Spinal cord (tissue), 10 donors: ENCODE results near the gene EIF4ENIF1. TPM values are rescaled to one million over a fixed set of nuclear protein-coding genes. Genes with fewer than 3 reads are reported as not detected.
"Not testable (repeated sequence)": the region's sequence is repeated elsewhere in the genome, so short reads cannot be mapped to it uniquely, and the experiment has no call there.

ENCODE experiments used
- DNase-seq, 6 donors: peaks; one replicate each; pipeline versions ENCODE4 v3.0.0 to v3.0.0-alpha.2; 2013 to 2015; ENCODE audit warnings: low spot score in 6 of 6, low read depth in 4 of 6
- H3K27ac ChIP-seq: one replicate; pipeline ENCODE4 v1.5.1; 2013; ENCODE audit warnings: low read depth, low read length, control low read depth
- H3K27me3 ChIP-seq: one replicate; pipeline ENCODE4 v1.6.1; 2013; ENCODE audit warnings: low read length; ENCODE audit not compliant: control insufficient read depth, insufficient read depth
- H3K36me3 ChIP-seq: one replicate; pipeline ENCODE4 v1.6.1; 2013; ENCODE audit warnings: low read length; ENCODE audit not compliant: control insufficient read depth, insufficient read depth
- H3K4me1 ChIP-seq: one replicate; pipeline ENCODE4 v1.6.1; 2013; ENCODE audit warnings: low read length; ENCODE audit not compliant: control insufficient read depth, insufficient read depth
- H3K4me3 ChIP-seq: one replicate; pipeline ENCODE4 v1.5.1; 2013; ENCODE audit warnings: low read depth, low read length, control low read depth
- H3K9me3 ChIP-seq: one replicate; pipeline ENCODE4 v1.6.1; 2013; ENCODE audit warnings: low read length; ENCODE audit not compliant: control insufficient read depth, insufficient read depth
- whole genome bisulfite sequencing: methylation state at CpG from one replicate; pipeline ENCODE4 v1.1.5; 2013; ENCODE audit warnings: missing lambda C conversion rate; ENCODE audit not compliant: insufficient coverage; 5-methylcytosine and 5-hydroxymethylcytosine counted together
- polyA plus RNA-seq, 2 donors: library from polyadenylated mRNA; unstranded; fragments of 120-200 nt; gene quantifications; one replicate each; pipeline ENCODE4 v1.2.1, GENCODE V29; 2013; ENCODE audit not compliant: insufficient read length in 2 of 2
- total RNA-seq, 2 donors: library from RNA; depleted of rRNA in 1 of 2; stranded (reverse); fragments of 120-200 nt in 1 of 2; fragments of >200 nt in 1 of 2; gene quantifications; one replicate each; pipeline versions ENCODE4 v1.2.3 to v1.2.4, GENCODE V29; 2013 to 2014
- donor health status: healthy.

Gene EIF4ENIF1
- total and polyA plus RNA-seq, 4 donors: 15.1 to 52.7 (median 31.8) TPM

GRCh38 chr22:31482470-31482869 lies 7.2 kb downstream of the EIF4ENIF1 start:
- H3K27ac ChIP-seq, H3K4me1 ChIP-seq, DNase-seq, H3K27me3 ChIP-seq, H3K4me3 ChIP-seq, H3K9me3 ChIP-seq: not testable (repeated sequence)
- 87% methylated on average over 3 of the region's 8 CpGs for WGBS
- H3K36me3 ChIP-seq: peaks cover 64% of the 10 kb centered on the region

- 90% methylated on average over 2 of the region's 3 CpGs for WGBS
- H3K27ac ChIP-seq: no peak overlapping the region
- H3K9me3 ChIP-seq: no peaks in the 10 kb centered on the region
Measured at GRCh38 chr22:31481129-31481528, 8.5 kb downstream of the EIF4ENIF1 start.

GRCh38 chr22:31477329-31477728 lies 12.3 kb downstream of the EIF4ENIF1 start:
- H3K27ac ChIP-seq: no peak overlapping the region
- no peaks in the 10 kb centered on the region for H3K27me3 ChIP-seq
- H3K4me1 ChIP-seq: no peaks in the 10 kb centered on the region
- WGBS: no CpG with 5 or more reads among the region's 4 CpGs
- DNase-seq: no peak
- H3K36me3 ChIP-seq: peaks cover 40% of the 10 kb centered on the region
- no peak overlapping the region for H3K4me3 ChIP-seq
- no peaks in the 10 kb centered on the region for H3K9me3 ChIP-seq

More at GRCh38 chr22:31481129-31481528, 8.5 kb downstream of the EIF4ENIF1 start:
- H3K36me3 ChIP-seq: peaks cover 59% of the 10 kb centered on the region
- H3K4me3 ChIP-seq: no peak overlapping the region
- no peaks in the 10 kb centered on the region for H3K4me1 ChIP-seq
- no peak for DNase-seq
- H3K27me3 ChIP-seq: no peaks in the 10 kb centered on the region

- no CpG with 5 or more reads among the region's 3 CpGs for WGBS
- no peak overlapping the region for H3K27ac ChIP-seq
Measured at GRCh38 chr22:31475800-31476199, 13.8 kb downstream of the EIF4ENIF1 start.

GRCh38 chr22:31474743-31475142 lies 14.9 kb downstream of the EIF4ENIF1 start:
- H3K4me3 ChIP-seq: no peak overlapping the region
- no peak overlapping the region for H3K27ac ChIP-seq
- no peaks in the 10 kb centered on the region for H3K4me1 ChIP-seq
- no peaks in the 10 kb centered on the region for H3K9me3 ChIP-seq
- no peak for DNase-seq
- peaks cover 34% of the 10 kb centered on the region for H3K36me3 ChIP-seq
- whole genome bisulfite sequencing: no CpG with 5 or more reads among the region's 2 CpGs
- H3K27me3 ChIP-seq: no peaks in the 10 kb centered on the region

More at GRCh38 chr22:31475800-31476199, 13.8 kb downstream of the EIF4ENIF1 start:
- H3K9me3 ChIP-seq: no peaks in the 10 kb centered on the region
- H3K36me3 ChIP-seq: peaks cover 34% of the 10 kb centered on the region
- no peaks in the 10 kb centered on the region for H3K27me3 ChIP-seq
- no peaks in the 10 kb centered on the region for H3K4me1 ChIP-seq
- DNase-seq: no peak
- H3K4me3 ChIP-seq: no peak overlapping the region

GRCh38 chr22:31465307-31465706 lies 24.3 kb downstream of the EIF4ENIF1 start:
- no peaks in the 10 kb centered on the region for H3K4me1 ChIP-seq
- no peaks in the 10 kb centered on the region for H3K9me3 ChIP-seq
- H3K4me3 ChIP-seq: no peak overlapping the region
- no peak for DNase-seq
- peaks cover 50% of the 10 kb centered on the region for H3K36me3 ChIP-seq
- no peaks in the 10 kb centered on the region for H3K27me3 ChIP-seq
- WGBS: 83% methylated on average over 1 of the region's 2 CpGs
- H3K27ac ChIP-seq: no peak overlapping the region

- Histone ChIP-seq H3K36me3 (peaks cover 41% of the 10 kb centered on the region), H3K9me3 (no peaks in the 10 kb centered on the region), H3K4me1 (no peaks in the 10 kb centered on the region), H3K27me3 (no peaks in the 10 kb centered on the region), H3K4me3 (no peak overlapping the region), H3K27ac (no peak overlapping the region)
- 100% methylated on average over 1 of the region's 3 CpGs for WGBS
- no peak for DNase-seq
Measured at GRCh38 chr22:31461699-31462098, 27.9 kb downstream of the EIF4ENIF1 start.

- Histone ChIP-seq H3K9me3 (no peaks in the 10 kb centered on the region), H3K27me3 (no peaks in the 10 kb centered on the region), H3K4me3 (no peak overlapping the region), H3K4me1 (no peaks in the 10 kb centered on the region), H3K36me3 (peaks cover 36% of the 10 kb centered on the region), H3K27ac (no peak overlapping the region)
- WGBS: 100% methylated on average over 2 of the region's 5 CpGs
- DNase-seq: peak in 1 of 6 donors; percentile 10
Measured at GRCh38 chr22:31451709-31452571, 37.7 kb downstream of the EIF4ENIF1 start.

- no peaks in the 10 kb centered on the region for H3K4me1 ChIP-seq
- H3K9me3 ChIP-seq: no peaks in the 10 kb centered on the region
- H3K4me3 ChIP-seq: no peak overlapping the region
- peak in 1 of 6 donors; percentile 63 for DNase-seq
- WGBS: no CpG with 5 or more reads among the region's 4 CpGs
- peaks cover 46% of the 10 kb centered on the region for H3K36me3 ChIP-seq
- no peak overlapping the region for H3K27ac ChIP-seq
- no peaks in the 10 kb centered on the region for H3K27me3 ChIP-seq
Measured at GRCh38 chr22:31449506-31449905, 40.1 kb downstream of the EIF4ENIF1 start.

GRCh38 chr22:31448382-31448781 lies 41.3 kb downstream of the EIF4ENIF1 start:
- Histone ChIP-seq H3K4me1 (no peaks in the 10 kb centered on the region), H3K36me3 (peaks cover 52% of the 10 kb centered on the region), H3K27me3 (no peaks in the 10 kb centered on the region), H3K9me3 (no peaks in the 10 kb centered on the region), H3K27ac (no peak overlapping the region), H3K4me3 (no peak overlapping the region)
- WGBS: 100% methylated on average over 1 of the region's 2 CpGs
- DNase-seq: no peak
